ENCODE data around the gene SDK1. TPM values are rescaled to one million over a fixed set of nuclear protein-coding genes. Genes with fewer than 3 reads are reported as not detected.

SDK1 gene
- total RNA-seq, 1 experiment from 2014 or later, result 20.0 TPM

GRCh38 chr7:3429981-3430380 lies 128.9 kb downstream of the SDK1 start:
- Mint-ChIP-seq H3K36me3 (ENCODE audit: insufficient read depth, unreplicated experiment) (no peaks in the 10 kb centered on the region), H3K27ac (ENCODE audit: unreplicated experiment) (no peak overlapping the region), H3K4me1 (ENCODE audit: low read depth, unreplicated experiment) (peaks cover 12% of the 10 kb centered on the region), H3K9me3 (ENCODE audit: low read depth, unreplicated experiment) (no peaks in the 10 kb centered on the region), H3K4me3 (ENCODE audit: low read depth, unreplicated experiment) (no peak overlapping the region), H3K27me3 (ENCODE audit: unreplicated experiment) (no peaks in the 10 kb centered on the region)
- CTCF ChIA-PET, result interaction anchor here (0.6 to 0.7 kb wide), 2 partner anchors 199 to 364 kb away, joined by 4 to 5 read pairs; no protein-coding TSS in a partner anchor
- DNase-seq, result no peak
- intact Hi-C loops (cut with micrococcal nuclease; ENCODE audit: unreplicated experiment), result no loop called here
- no TSS peak for BruUV-seq (replicated peaks)
- no peak for TF ChIP-seq CTCF (IDR thresholded peaks at IDR 0.05; ENCODE audit: unreplicated experiment)

DNA sequence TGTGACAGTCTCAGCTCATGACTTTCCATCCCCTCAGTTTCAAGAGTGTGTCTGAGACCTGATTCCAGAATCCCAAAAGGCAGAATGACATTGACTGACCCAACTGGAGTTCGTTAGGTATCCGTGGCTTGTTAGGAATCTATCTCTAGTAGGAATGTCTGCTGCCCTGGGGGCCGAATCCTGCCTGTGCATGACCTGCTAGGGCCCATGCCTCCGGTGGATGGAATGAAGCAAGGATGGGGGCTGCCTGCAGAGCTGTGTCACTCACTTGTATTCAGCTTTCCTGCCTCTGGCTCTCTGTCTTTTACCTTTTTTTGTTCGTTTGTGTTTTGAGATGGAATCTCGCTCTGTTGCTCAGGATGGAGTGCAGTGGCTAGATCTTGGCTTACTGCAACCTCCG lies 129.5 kb downstream of the SDK1 start:
- Mint-ChIP-seq H3K27ac (ENCODE audit: unreplicated experiment) (no peak overlapping the region), H3K4me1 (ENCODE audit: low read depth, unreplicated experiment) (peaks cover 16% of the 10 kb centered on the region), H3K36me3 (ENCODE audit: insufficient read depth, unreplicated experiment) (no peaks in the 10 kb centered on the region), H3K4me3 (ENCODE audit: low read depth, unreplicated experiment) (no peak overlapping the region), H3K9me3 (ENCODE audit: low read depth, unreplicated experiment) (no peaks in the 10 kb centered on the region), H3K27me3 (ENCODE audit: unreplicated experiment) (no peaks in the 10 kb centered on the region)
- intact Hi-C loops (cut with micrococcal nuclease; ENCODE audit: unreplicated experiment), result no loop called here
- TF ChIP-seq CTCF (IDR thresholded peaks at IDR 0.05; ENCODE audit: unreplicated experiment), result no peak
- CTCF ChIA-PET, result no interaction called here
- DNase-seq, result no peak
- no TSS peak for BruUV-seq (replicated peaks)

DNA sequence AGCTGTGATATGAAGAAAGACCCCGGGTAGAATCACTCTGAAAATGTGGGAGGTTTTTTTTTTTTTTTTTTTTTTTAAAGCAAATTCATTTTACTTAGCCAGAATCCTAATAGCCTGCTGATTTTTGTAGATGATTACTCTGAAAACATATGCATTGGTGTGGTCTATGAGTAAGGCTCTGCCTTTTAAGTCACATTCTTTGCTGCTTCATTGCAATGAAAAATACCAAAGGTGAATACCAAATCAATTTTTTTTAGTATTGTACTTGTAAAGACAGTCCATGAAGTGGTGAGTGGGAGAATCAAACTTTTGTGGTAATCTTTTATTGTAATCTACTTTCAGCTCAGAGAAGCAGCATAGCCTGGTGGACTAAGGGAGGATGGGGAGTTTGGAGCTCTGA lies 130.3 kb downstream of the SDK1 start:
- CTCF ChIA-PET, result no interaction called here
- H3K27ac Mint-ChIP-seq (ENCODE audit: unreplicated experiment), result no peak overlapping the region
- peaks cover 23% of the 10 kb centered on the region for H3K4me1 Mint-ChIP-seq (ENCODE audit: low read depth, unreplicated experiment)
- intact Hi-C loops (cut with micrococcal nuclease; ENCODE audit: unreplicated experiment), result no loop called here
- no peak overlapping the region for H3K4me3 Mint-ChIP-seq (ENCODE audit: low read depth, unreplicated experiment)
- no peak for TF ChIP-seq CTCF (IDR thresholded peaks at IDR 0.05; ENCODE audit: unreplicated experiment)
- no TSS peak for BruUV-seq (replicated peaks)
- H3K9me3 Mint-ChIP-seq (ENCODE audit: low read depth, unreplicated experiment), result no peaks in the 10 kb centered on the region
- no peaks in the 10 kb centered on the region for H3K27me3 Mint-ChIP-seq (ENCODE audit: unreplicated experiment)
- no peaks in the 10 kb centered on the region for H3K36me3 Mint-ChIP-seq (ENCODE audit: insufficient read depth, unreplicated experiment)
- DNase-seq, result no peak

- CTCF ChIA-PET, result no interaction called here
- Mint-ChIP-seq H3K4me1 (ENCODE audit: low read depth, unreplicated experiment) (peaks cover 39% of the 10 kb centered on the region), H3K36me3 (ENCODE audit: insufficient read depth, unreplicated experiment) (peaks cover 5% of the 10 kb centered on the region), H3K27me3 (ENCODE audit: unreplicated experiment) (no peaks in the 10 kb centered on the region), H3K4me3 (ENCODE audit: low read depth, unreplicated experiment) (no peak overlapping the region), H3K27ac (ENCODE audit: unreplicated experiment) (no peak overlapping the region), H3K9me3 (ENCODE audit: low read depth, unreplicated experiment) (no peaks in the 10 kb centered on the region)
- DNase-seq, result no peak
- BruUV-seq (replicated peaks), result no TSS peak
- intact Hi-C loops (cut with micrococcal nuclease; ENCODE audit: unreplicated experiment), result no loop called here
- TF ChIP-seq CTCF (IDR thresholded peaks at IDR 0.05; ENCODE audit: unreplicated experiment), result no peak
Observed at GRCh38 chr7:3432911-3433310, 131.9 kb downstream of the SDK1 start.
